Measurements from ENCODE around the gene C1QB.

GRCh38 chr1:22619798-22620197, 33.2 kb upstream of the C1QB start:
- TF ChIP-seq, protein P1, sequence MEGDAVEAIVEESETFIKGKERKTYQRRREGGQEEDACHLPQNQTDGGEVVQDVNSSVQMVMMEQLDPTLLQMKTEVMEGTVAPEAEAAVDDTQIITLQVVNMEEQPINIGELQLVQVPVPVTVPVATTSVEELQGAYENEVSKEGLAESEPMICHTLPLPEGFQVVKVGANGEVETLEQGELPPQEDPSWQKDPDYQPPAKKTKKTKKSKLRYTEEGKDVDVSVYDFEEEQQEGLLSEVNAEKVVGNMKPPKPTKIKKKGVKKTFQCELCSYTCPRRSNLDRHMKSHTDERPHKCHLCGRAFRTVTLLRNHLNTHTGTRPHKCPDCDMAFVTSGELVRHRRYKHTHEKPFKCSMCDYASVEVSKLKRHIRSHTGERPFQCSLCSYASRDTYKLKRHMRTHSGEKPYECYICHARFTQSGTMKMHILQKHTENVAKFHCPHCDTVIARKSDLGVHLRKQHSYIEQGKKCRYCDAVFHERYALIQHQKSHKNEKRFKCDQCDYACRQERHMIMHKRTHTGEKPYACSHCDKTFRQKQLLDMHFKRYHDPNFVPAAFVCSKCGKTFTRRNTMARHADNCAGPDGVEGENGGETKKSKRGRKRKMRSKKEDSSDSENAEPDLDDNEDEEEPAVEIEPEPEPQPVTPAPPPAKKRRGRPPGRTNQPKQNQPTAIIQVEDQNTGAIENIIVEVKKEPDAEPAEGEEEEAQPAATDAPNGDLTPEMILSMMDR (conservative IDR thresholded peaks at IDR 0.05; ENCODE audit: low read depth, low read length), result no peak
- TF ChIP-seq RAD21 (IDR thresholded peaks at IDR 0.05; ENCODE audit: low read length), result no peak
- TF ChIP-seq BHLHE40 (IDR thresholded peaks at IDR 0.05; ENCODE audit: low read depth, low read length), result no peak
- no peak for TF ChIP-seq POLR2A (IDR thresholded peaks at IDR 0.05; ENCODE audit: low read depth, low read length)
- TF ChIP-seq SMC3 (IDR thresholded peaks at IDR 0.05; ENCODE audit: low read depth, low read length), result no peak
- TF ChIP-seq NFE2L2 (IDR thresholded peaks at IDR 0.05; ENCODE audit: low read depth, low read length), result no peak
- TF ChIP-seq, protein P2, sequence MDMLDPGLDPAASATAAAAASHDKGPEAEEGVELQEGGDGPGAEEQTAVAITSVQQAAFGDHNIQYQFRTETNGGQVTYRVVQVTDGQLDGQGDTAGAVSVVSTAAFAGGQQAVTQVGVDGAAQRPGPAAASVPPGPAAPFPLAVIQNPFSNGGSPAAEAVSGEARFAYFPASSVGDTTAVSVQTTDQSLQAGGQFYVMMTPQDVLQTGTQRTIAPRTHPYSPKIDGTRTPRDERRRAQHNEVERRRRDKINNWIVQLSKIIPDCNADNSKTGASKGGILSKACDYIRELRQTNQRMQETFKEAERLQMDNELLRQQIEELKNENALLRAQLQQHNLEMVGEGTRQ (IDR thresholded peaks at IDR 0.05; ENCODE audit: low read depth, low read length), result no peak
- TF ChIP-seq FOS (IDR thresholded peaks at IDR 0.05; ENCODE audit: low read depth, low read length), result no peak
- TF ChIP-seq MXI1 (IDR thresholded peaks at IDR 0.05; ENCODE audit: borderline replicate concordance, low read depth, low read length), result no peak
